Measurements from ENCODE around the gene SELP. TPM values are rescaled to one million over a fixed set of nuclear protein-coding genes. Genes with fewer than 3 reads are reported as not detected.

Gene SELP
- total RNA-seq, 1 experiment from 2014 or later: not detected

GRCh38 chr1:169548282-169548681 lies 81.6 kb downstream of the SELP start:
- no peak overlapping the region for H3T11ph ChIP-seq (ENCODE audit: low read length)
- H2BK15ac ChIP-seq (ENCODE audit: low read depth, low read length): no peak overlapping the region
- H3K27ac ChIP-seq (ENCODE audit: insufficient read length, low read depth, low read length): no peak overlapping the region
- H2BK120ac ChIP-seq (ENCODE audit: low read depth, low read length, poor library complexity, severe bottlenecking): no peak overlapping the region
- H3K27me3 Mint-ChIP-seq (ENCODE audit: low read depth): no peaks in the 10 kb centered on the region
- H3K9ac ChIP-seq (ENCODE audit: extremely low read depth, insufficient read length, low read length): no peak overlapping the region
- H3K27me3 ChIP-seq (ENCODE audit: insufficient read depth, low read length): no peaks in the 10 kb centered on the region
- H3K79me1 ChIP-seq (ENCODE audit: insufficient read depth, low read depth, low read length, poor library complexity, severe bottlenecking): no peaks in the 10 kb centered on the region
- no peak overlapping the region for H3K23ac ChIP-seq (ENCODE audit: insufficient read length, low read depth, low read length)
- H2AK5ac ChIP-seq (ENCODE audit: insufficient read length, low read length): no peak overlapping the region
- no peaks in the 10 kb centered on the region for H3K9me3 Mint-ChIP-seq
- H3K9me3 ChIP-seq (ENCODE audit: control insufficient read depth, low read depth, low read length): no peaks in the 10 kb centered on the region
- H4K91ac ChIP-seq (ENCODE audit: insufficient read length, low read depth, low read length): no peak overlapping the region
- H3K36me3 Mint-ChIP-seq (ENCODE audit: insufficient read depth in 1 of 3, low read depth in 3 of 3): no peaks in the 10 kb centered on the region
- no peak overlapping the region for H3K4ac ChIP-seq (ENCODE audit: low read depth, low read length)
- no CpG with 5 or more reads among the region's 2 CpGs for WGBS (ENCODE audit: extremely low coverage, insufficient read length, low lambda C conversion rate)
- no peak overlapping the region for H3K4me2 ChIP-seq (ENCODE audit: insufficient read depth, insufficient read length, low read length)
- H4K20me1 ChIP-seq (ENCODE audit: control insufficient read depth, insufficient read depth, insufficient read length): no peaks in the 10 kb centered on the region
- H3K23me2 ChIP-seq (ENCODE audit: insufficient read length, low read depth, low read length, poor library complexity, severe bottlenecking): no peaks in the 10 kb centered on the region
- no peak overlapping the region for H3K27ac Mint-ChIP-seq
- no peak overlapping the region for H4K8ac ChIP-seq (replicated peaks; ENCODE audit: insufficient read length, low read depth, low read length)
- H2BK12ac ChIP-seq (ENCODE audit: insufficient read length, low read depth, low read length): no peak overlapping the region
- no peak overlapping the region for H2BK20ac ChIP-seq (ENCODE audit: low read depth, low read length, poor library complexity, severe bottlenecking)
- TF ChIP-seq CTCF (conservative IDR thresholded peaks at IDR 0.05): no peak
- no peak overlapping the region for H3K14ac ChIP-seq (ENCODE audit: insufficient read depth, low read length)
- no peak overlapping the region for H2AFZ ChIP-seq (ENCODE audit: low read length)
- no peak overlapping the region for H3K56ac ChIP-seq (ENCODE audit: insufficient read length, low read depth, low read length)
- H3K18ac ChIP-seq (ENCODE audit: insufficient read length, low read depth, low read length): no peak overlapping the region
- H3K4me3 Mint-ChIP-seq: no peak overlapping the region
- 0 out of 4 replicates have a peak, but pooled peaks cover 2 to 5% of the 10 kb centered on the region in 2 experiments for H3K4me1 Mint-ChIP-seq
- no peak overlapping the region for H4K5ac ChIP-seq (ENCODE audit: insufficient read length, low read depth, low read length)
- no peak overlapping the region for H2BK5ac ChIP-seq (ENCODE audit: insufficient read length, low read length)
- no peaks in the 10 kb centered on the region for H3K79me2 ChIP-seq (ENCODE audit: insufficient read depth, low read length)
- no peaks in the 10 kb centered on the region for H3K4me1 ChIP-seq (ENCODE audit: insufficient read depth, low read length)
- DNase-seq: no peak

Data from H9 (cell line).